Measurements from ENCODE around the gene ICAM3.

- TF ChIP-seq CTCF (conservative IDR thresholded peaks at IDR 0.05; ENCODE audit: low read depth, low read length) = no peak
- TF ChIP-seq BHLHE40 (IDR thresholded peaks at IDR 0.05; ENCODE audit: low read depth, low read length) = no peak
- no peak for TF ChIP-seq POLR2A (IDR thresholded peaks at IDR 0.05; ENCODE audit: low read depth, low read length)
- no peak for TF ChIP-seq CEBPB (IDR thresholded peaks at IDR 0.05; ENCODE audit: low read depth, low read length)
- no peak for TF ChIP-seq SMC3 (IDR thresholded peaks at IDR 0.05; ENCODE audit: low read depth, low read length)
- TF ChIP-seq NFE2L2 (IDR thresholded peaks at IDR 0.05; ENCODE audit: low read depth, low read length) = no peak
- no peak for TF ChIP-seq MAZ (IDR thresholded peaks at IDR 0.05; ENCODE audit: borderline replicate concordance, low read depth, low read length)
- TF ChIP-seq ELK1 (IDR thresholded peaks at IDR 0.05; ENCODE audit: borderline replicate concordance, low read depth, low read length) = no peak
- no peak for TF ChIP-seq USF2 (IDR thresholded peaks at IDR 0.05; ENCODE audit: low read depth, low read length)
- TF ChIP-seq CHD1 (IDR thresholded peaks at IDR 0.05; ENCODE audit: low read depth, low read length) = no peak
Observed at GRCh38 chr19:10299545-10300458, 39.6 kb downstream of the ICAM3 start.
